ENCODE measurements around the gene RPEL1. TPM values are rescaled to one million over a fixed set of nuclear protein-coding genes. Genes with fewer than 3 reads are reported as not detected.
A peak's percentile ranks its signal among the peaks of the same experiment; 100 is the strongest.

RPEL1 gene
- total RNA-seq, 1 experiment from 2014 or later, result not detected

- H3K4me3 ChIP-seq (ENCODE audit: low read depth, low read length, poor library complexity, severe bottlenecking), result no peak overlapping the region
- H3K4me1 ChIP-seq (ENCODE audit: insufficient read depth, low read length, poor library complexity, severe bottlenecking), result no peaks in the 10 kb centered on the region
- BruUV-seq (replicated peaks), result no TSS peak
- intact Hi-C loops (cut with micrococcal nuclease; ENCODE audit: unreplicated experiment), result no loop called here
- no peaks in the 10 kb centered on the region for H3K27me3 ChIP-seq (replicated peaks; ENCODE audit: insufficient read depth, low read depth, low read length, poor library complexity)
- POLR2A ChIA-PET (ENCODE audit: low non-redundant PET), result no interaction called here
- H3K9me3 ChIP-seq (ENCODE audit: low read depth, low read length, poor library complexity, severe bottlenecking), result no peaks in the 10 kb centered on the region
- TF ChIP-seq EZH2 (IDR thresholded peaks at IDR 0.05; ENCODE audit: borderline replicate concordance, low read depth, low read length, poor library complexity, severe bottlenecking) (no peak), CTCF (conservative IDR thresholded peaks at IDR 0.05; ENCODE audit: low read depth, low read length) (no peak)
- H3K27ac ChIP-seq (ENCODE audit: low read depth, low read length, poor library complexity, severe bottlenecking), result no peak overlapping the region
- CTCF ChIA-PET, result no interaction called here
- H3K36me3 ChIP-seq (ENCODE audit: insufficient read depth, low read length, poor library complexity, severe bottlenecking), result no peaks in the 10 kb centered on the region
- no peak for DNase-seq (ENCODE audit: low spot score)
These were observed 9.9 kb upstream of the RPEL1 start for GRCh38 chr10:103235775-103236174.

- peak; percentile 38 for DNase-seq (ENCODE audit: low spot score)
- no peak overlapping the region for H3K4me3 ChIP-seq (ENCODE audit: low read depth, low read length, poor library complexity, severe bottlenecking)
- H3K36me3 ChIP-seq (ENCODE audit: insufficient read depth, low read length, poor library complexity, severe bottlenecking), result no peaks in the 10 kb centered on the region
- H3K9me3 ChIP-seq (ENCODE audit: low read depth, low read length, poor library complexity, severe bottlenecking), result no peaks in the 10 kb centered on the region
- BruUV-seq (replicated peaks), result no TSS peak
- no peak overlapping the region for H3K27ac ChIP-seq (ENCODE audit: low read depth, low read length, poor library complexity, severe bottlenecking)
- intact Hi-C loops (cut with micrococcal nuclease; ENCODE audit: unreplicated experiment), result no loop called here
- ChIA-PET CTCF (interaction anchor here (0.5 to 1.5 kb wide), 3 partner anchors 10 to 463 kb away, joined by 3 to 4 read pairs (median 4); no protein-coding TSS in a partner anchor), POLR2A (ENCODE audit: low non-redundant PET) (interaction anchor here (0.9 kb wide), 1 partner anchor 1049 kb away, joined by 3 read pairs; no protein-coding TSS in a partner anchor)
- no peaks in the 10 kb centered on the region for H3K27me3 ChIP-seq (replicated peaks; ENCODE audit: insufficient read depth, low read depth, low read length, poor library complexity)
- TF ChIP-seq CTCF (conservative IDR thresholded peaks at IDR 0.05; ENCODE audit: low read depth, low read length), result peak; percentile 51
- TF ChIP-seq EZH2 (IDR thresholded peaks at IDR 0.05; ENCODE audit: borderline replicate concordance, low read depth, low read length, poor library complexity, severe bottlenecking), result no peak
- no peaks in the 10 kb centered on the region for H3K4me1 ChIP-seq (ENCODE audit: insufficient read depth, low read length, poor library complexity, severe bottlenecking)
These were observed 7.0 kb upstream of the RPEL1 start for GRCh38 chr10:103238506-103239252.

- intact Hi-C loops (cut with micrococcal nuclease; ENCODE audit: unreplicated experiment), result loop anchor here (5.0 kb wide), 3 partner anchors 154 to 404 kb away; partner anchors contain the start of gene CYP17A1
- ChIA-PET CTCF (no interaction called here), POLR2A (ENCODE audit: low non-redundant PET) (no interaction called here)
- TF ChIP-seq EZH2 (IDR thresholded peaks at IDR 0.05; ENCODE audit: borderline replicate concordance, low read depth, low read length, poor library complexity, severe bottlenecking) (no peak), CTCF (conservative IDR thresholded peaks at IDR 0.05; ENCODE audit: low read depth, low read length) (no peak)
- Histone ChIP-seq H3K36me3 (ENCODE audit: insufficient read depth, low read length, poor library complexity, severe bottlenecking) (no peaks in the 10 kb centered on the region), H3K27ac (ENCODE audit: low read depth, low read length, poor library complexity, severe bottlenecking) (no peak overlapping the region), H3K9me3 (ENCODE audit: low read depth, low read length, poor library complexity, severe bottlenecking) (no peaks in the 10 kb centered on the region), H3K4me1 (ENCODE audit: insufficient read depth, low read length, poor library complexity, severe bottlenecking) (no peaks in the 10 kb centered on the region), H3K4me3 (ENCODE audit: low read depth, low read length, poor library complexity, severe bottlenecking) (no peak overlapping the region), H3K27me3 (replicated peaks; ENCODE audit: insufficient read depth, low read depth, low read length, poor library complexity) (no peaks in the 10 kb centered on the region)
- no TSS peak for BruUV-seq (replicated peaks)
- DNase-seq (ENCODE audit: low spot score), result peak; percentile 34
These were observed 4.2 kb upstream of the RPEL1 start for GRCh38 chr10:103241262-103242011.
